Activated CD4-positive, alpha-beta T cell treated with anti-CD3 and anti-CD28 coated beads, Interleukin-2, amount 10 ng/mL, durations not matched to agents 24 days and 14 days (primary cell): ENCODE results near the gene ARL10. TPM values are rescaled to one million over a fixed set of nuclear protein-coding genes. Genes with fewer than 3 reads are reported as not detected.

Experiments used
- DNase-seq: peaks from one replicate; pipeline ENCODE4 v3.0.0; 2022
- H3K27ac Mint-ChIP-seq: one replicate; pipeline ENCODE4 v1.8.0; 2022; ENCODE audit warnings: mild to moderate bottlenecking, mixed read lengths
- H3K27me3 Mint-ChIP-seq: one replicate; pipeline ENCODE4 v1.8.0; 2022; ENCODE audit warnings: mixed read lengths
- H3K36me3 Mint-ChIP-seq: one replicate; pipeline ENCODE4 v1.8.0; 2022; ENCODE audit warnings: low read depth, mild to moderate bottlenecking, mixed read lengths
- H3K4me1 Mint-ChIP-seq: one replicate; pipeline ENCODE4 v1.8.0; 2021; ENCODE audit warnings: mixed read lengths
- H3K4me3 Mint-ChIP-seq: one replicate; pipeline ENCODE4 v1.8.0; 2022; ENCODE audit warnings: mild to moderate bottlenecking, moderate library complexity, mixed read lengths
- H3K9me3 Mint-ChIP-seq: one replicate; pipeline ENCODE4 v1.8.0; 2021; ENCODE audit warnings: mixed read lengths
- intact Hi-C: fragments of 100-400 bp; cut with micrococcal nuclease; formaldehyde crosslinking; loops from one replicate; pipeline ENCODE4 v1.15.1; 2023
- total RNA-seq: library from RNA; stranded (reverse); gene quantifications from 2 replicates; pipeline ENCODE4 v1.2.3, GENCODE V29; 2022

ARL10 gene
- total RNA-seq, 1 donor from 2014 or later, result 22.2 TPM

DNA sequence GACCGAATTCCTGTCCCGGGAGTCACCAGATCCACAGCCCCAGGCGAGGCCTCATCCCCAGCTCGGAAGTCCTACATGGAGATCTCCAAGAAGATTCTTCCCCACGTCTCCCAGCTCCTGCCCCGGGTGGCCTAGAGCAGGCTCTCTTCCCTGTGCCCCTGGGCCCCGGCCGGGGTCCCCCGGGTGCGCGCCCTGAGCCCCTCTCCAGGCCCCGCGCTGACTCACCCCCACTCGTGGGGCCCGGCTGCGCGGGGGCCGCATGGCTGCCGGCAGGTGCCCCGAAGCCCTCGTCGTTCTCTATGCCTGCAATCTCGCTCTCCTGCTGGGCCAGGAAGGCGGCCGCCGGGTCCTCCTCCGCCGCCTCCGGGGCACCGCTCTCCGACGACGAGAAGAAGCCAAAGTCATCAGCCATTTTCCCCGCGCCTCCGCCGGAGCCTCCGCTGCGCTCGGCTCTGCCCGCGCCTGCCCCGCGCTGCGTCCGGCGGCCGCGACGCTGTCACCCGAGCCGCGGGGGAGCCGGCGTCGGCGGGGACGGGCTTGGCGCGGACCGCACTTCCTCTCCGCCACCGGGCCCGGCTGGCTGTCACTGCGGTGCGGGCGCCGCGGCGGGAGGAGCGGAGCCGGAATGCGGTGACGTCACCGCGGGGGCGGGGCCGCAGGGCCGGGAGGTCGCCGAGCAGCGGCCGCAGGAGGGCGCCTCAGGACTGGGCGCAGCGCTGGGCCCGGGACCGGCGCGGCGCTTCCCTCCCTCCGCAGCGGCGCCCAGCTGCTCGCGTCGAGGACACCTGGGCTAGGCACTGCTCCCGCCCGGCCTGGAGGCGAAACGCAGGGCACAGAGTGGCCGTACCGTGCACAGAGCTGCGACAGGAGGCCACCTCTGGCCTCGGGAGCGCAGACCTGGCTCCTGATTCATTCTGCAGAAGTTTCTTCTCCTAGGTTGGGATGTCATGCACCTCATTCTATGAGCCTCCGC, 51.0 kb downstream of the ARL10 start, which contains the start of gene CLTB:
TSS of gene CLTB (minus strand) at position 588 of the 973 bp plus-strand sequence. CDS start at position 412, 176 bp downstream.
- Mint-ChIP-seq H3K27me3 (peaks cover 8% of the 10 kb centered on the region), H3K9me3 (no peaks in the 10 kb centered on the region), H3K4me3 (peak within 1 kb of the TSS; percentile 86), H3K36me3 (no peaks in the 10 kb centered on the region), H3K27ac (peak within 1 kb of the TSS; percentile 78), H3K4me1 (peaks cover 30% of the 10 kb centered on the region)
- intact Hi-C loops, result loop anchor here (1.0 to 5.0 kb wide), 5 partner anchors 27 to 201 kb away; partner anchors contain the start of genes FAF2 and RNF44
- DNase-seq, result peak; percentile 94

DNA sequence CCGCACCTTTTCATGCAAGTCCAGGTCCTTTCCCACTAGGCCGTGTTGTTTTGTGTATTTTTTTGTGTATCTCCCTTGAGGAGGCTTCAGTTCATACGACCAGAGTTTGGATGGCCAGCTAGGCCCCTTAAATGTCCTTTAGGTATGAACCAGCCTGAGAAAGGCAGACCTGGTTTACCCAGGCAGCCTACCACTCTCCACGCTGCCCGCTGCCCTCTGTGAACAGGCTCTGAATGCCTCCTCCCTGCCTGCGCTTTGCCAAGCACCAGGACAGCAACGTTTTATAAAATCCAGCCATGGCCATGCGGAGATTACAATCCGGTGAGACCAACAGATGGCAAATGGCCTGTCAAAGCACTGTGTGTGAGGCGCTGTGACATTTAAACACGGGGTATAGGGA, 51.7 kb downstream of the ARL10 start:
- Mint-ChIP-seq H3K27me3 (peaks cover 12% of the 10 kb centered on the region), H3K9me3 (no peaks in the 10 kb centered on the region), H3K27ac (peak overlapping the region; percentile 6), H3K4me1 (peaks cover 27% of the 10 kb centered on the region), H3K4me3 (peak overlapping the region; percentile 57), H3K36me3 (no peaks in the 10 kb centered on the region)
- no peak for DNase-seq
- intact Hi-C loops, result loop anchor here (1.0 to 5.0 kb wide), 5 partner anchors 28 to 200 kb away; partner anchors contain the start of genes FAF2 and RNF44

DNA sequence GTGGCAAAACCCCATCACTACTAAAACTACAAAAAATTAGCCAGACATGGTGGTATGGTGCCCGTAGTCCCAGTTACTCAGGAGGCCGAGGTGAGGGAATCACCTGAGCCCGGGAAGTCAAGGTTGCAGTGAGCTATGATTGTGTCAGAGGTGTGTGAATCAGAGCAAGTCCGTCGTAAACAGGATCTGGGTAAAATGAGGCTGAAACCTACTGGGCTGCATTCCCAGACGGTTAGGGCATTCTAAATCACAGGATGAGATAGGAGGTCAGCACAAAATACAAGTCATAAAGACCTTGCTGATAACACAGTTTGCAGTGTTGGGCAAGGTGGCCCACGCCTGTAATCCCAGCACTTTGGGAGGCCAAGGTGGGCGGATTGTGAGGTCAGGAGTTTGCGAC, 53.0 kb downstream of the ARL10 start:
- H3K27me3 Mint-ChIP-seq, result peaks cover 22% of the 10 kb centered on the region
- H3K4me3 Mint-ChIP-seq, result no peak overlapping the region
- H3K27ac Mint-ChIP-seq, result no peak overlapping the region
- no peaks in the 10 kb centered on the region for H3K9me3 Mint-ChIP-seq
- DNase-seq, result no peak
- intact Hi-C loops, result loop anchor here (5.0 kb wide), 1 partner anchor 199 kb away; no protein-coding TSS in a partner anchor
- H3K36me3 Mint-ChIP-seq, result no peaks in the 10 kb centered on the region
- H3K4me1 Mint-ChIP-seq, result peaks cover 22% of the 10 kb centered on the region

DNA sequence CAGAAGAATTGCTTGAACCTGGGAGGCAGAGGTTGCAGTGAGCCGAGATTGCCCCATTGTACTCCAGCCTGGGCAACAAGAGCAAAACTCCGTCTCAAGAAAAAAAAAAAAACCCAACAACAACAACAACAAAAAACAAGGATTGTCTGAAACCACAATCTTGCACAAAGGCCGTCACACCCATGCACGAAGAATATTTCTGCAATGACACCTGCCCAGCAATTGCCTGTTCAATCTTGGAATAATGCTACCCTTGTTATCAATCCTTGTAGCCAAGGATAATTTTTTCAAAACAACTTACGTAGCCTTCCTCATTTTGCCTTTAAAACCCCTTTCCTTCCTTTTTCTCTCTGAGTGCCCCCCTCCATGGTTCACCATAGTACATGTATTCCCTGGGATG, 54.8 kb downstream of the ARL10 start:
- Mint-ChIP-seq H3K27me3 (peaks cover 24% of the 10 kb centered on the region), H3K27ac (no peak overlapping the region), H3K9me3 (no peaks in the 10 kb centered on the region), H3K36me3 (no peaks in the 10 kb centered on the region), H3K4me3 (no peak overlapping the region), H3K4me1 (peaks cover 9% of the 10 kb centered on the region)
- no peak for DNase-seq
- intact Hi-C loops, result no loop called here

DNA sequence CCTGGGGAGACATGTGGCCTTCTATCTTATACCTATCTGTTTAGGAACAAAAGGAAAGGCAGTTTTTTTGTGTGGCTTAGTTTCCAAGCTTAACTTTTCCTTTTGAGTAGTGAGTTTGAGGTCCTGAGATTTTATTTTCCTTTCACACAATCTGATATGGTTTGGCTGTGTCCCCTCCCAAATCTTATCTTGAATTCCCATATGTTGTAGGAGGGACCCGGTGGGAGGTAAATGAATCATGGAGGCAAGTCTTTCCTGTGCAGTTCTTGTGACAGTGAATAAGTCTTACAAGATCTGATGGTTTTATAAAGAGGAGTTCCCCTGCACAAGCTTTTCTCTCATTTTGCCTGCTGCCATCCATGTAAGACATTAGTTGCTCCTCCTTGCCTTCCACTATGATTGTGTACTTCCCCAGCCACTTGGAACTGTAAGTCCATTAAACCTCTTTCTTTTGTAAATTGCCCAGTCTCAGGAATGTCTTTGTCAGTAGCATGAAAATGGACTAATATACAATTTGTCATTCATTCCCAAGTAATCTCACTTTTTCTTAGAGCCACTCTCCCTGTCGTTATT, 55.8 kb downstream of the ARL10 start:
- H3K4me3 Mint-ChIP-seq, result no peak overlapping the region
- H3K9me3 Mint-ChIP-seq, result peaks cover 2% of the 10 kb centered on the region
- intact Hi-C loops, result no loop called here

DNA sequence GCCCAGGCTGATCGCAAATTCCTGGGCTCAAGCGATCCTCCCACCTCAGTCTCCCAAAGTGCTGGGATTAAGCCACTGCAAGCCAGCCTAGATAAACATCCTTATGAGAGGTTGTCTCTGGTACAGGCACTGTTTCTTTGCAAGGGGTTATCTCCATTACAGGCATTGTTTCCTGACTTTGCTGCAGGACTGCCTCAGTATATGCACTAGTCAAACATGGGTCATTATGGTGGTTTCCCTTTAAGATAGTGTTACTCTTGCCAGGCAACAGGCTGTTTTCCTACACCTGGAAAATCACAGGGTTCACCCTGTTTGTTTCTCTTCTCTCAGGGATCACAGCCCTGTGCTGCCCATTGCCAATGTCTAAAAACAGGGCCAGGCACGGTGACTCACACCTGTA, 58.9 kb downstream of the ARL10 start:
- Mint-ChIP-seq H3K4me3 (no peak overlapping the region), H3K4me1 (no peaks in the 10 kb centered on the region), H3K36me3 (no peaks in the 10 kb centered on the region), H3K9me3 (peaks cover 2% of the 10 kb centered on the region), H3K27ac (no peak overlapping the region), H3K27me3 (peaks cover 27% of the 10 kb centered on the region)
- no peak for DNase-seq
- intact Hi-C loops, result no loop called here

More for the DNA sequence above, 55.8 kb downstream of the ARL10 start:
- Mint-ChIP-seq H3K4me1 (peaks cover 5% of the 10 kb centered on the region), H3K36me3 (no peaks in the 10 kb centered on the region), H3K27me3 (peaks cover 24% of the 10 kb centered on the region), H3K27ac (no peak overlapping the region)
- DNase-seq, result no peak

DNA sequence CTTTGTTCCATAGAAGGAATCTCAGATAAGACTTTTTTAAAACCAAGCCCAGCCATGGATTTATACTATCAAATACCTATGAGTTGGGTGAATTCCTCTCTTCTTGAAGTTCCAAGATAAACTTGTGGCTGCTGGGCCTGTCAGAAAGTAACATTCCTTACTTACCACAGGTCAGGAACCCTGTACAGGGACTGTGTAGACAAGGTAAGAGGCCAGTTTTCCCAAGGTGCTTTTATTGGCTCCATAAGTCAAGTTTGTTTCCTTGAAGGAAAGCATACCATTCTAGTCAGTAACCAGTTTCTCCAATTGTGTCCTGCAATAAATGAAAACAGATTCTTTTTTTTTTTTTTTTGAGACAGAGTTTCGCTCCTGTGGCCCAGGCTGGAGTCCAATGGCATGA, 59.9 kb downstream of the ARL10 start:
- no peak overlapping the region for H3K4me3 Mint-ChIP-seq
- peaks cover 28% of the 10 kb centered on the region for H3K27me3 Mint-ChIP-seq
- H3K27ac Mint-ChIP-seq, result no peak overlapping the region
- peaks cover 2% of the 10 kb centered on the region for H3K4me1 Mint-ChIP-seq
- intact Hi-C loops, result no loop called here
- no peaks in the 10 kb centered on the region for H3K36me3 Mint-ChIP-seq
- DNase-seq, result no peak
- H3K9me3 Mint-ChIP-seq, result peaks cover 2% of the 10 kb centered on the region

DNA sequence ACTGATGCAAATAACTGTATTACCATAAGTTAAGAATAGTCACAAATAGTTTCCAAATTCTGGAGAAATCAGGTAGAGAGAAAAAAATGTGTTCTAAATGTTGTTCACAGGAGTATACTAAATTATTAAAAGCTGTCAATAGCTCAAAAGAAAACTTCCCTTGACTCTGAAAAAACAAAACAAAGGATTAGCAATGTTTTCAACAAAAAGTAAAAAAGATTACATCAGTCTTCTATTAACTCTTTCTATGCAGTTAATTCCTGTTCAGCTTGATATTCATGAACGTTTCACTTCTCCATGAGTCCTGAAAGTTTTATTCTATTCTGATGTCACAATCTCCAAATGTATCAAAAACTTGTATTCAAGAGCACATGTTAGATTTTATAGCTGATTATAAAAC, 60.5 kb downstream of the ARL10 start:
- Mint-ChIP-seq H3K4me1 (peaks cover 6% of the 10 kb centered on the region), H3K4me3 (no peak overlapping the region), H3K9me3 (peaks cover 2% of the 10 kb centered on the region), H3K36me3 (no peaks in the 10 kb centered on the region), H3K27me3 (peaks cover 27% of the 10 kb centered on the region), H3K27ac (no peak overlapping the region)
- no peak for DNase-seq
- intact Hi-C loops, result no loop called here

DNA sequence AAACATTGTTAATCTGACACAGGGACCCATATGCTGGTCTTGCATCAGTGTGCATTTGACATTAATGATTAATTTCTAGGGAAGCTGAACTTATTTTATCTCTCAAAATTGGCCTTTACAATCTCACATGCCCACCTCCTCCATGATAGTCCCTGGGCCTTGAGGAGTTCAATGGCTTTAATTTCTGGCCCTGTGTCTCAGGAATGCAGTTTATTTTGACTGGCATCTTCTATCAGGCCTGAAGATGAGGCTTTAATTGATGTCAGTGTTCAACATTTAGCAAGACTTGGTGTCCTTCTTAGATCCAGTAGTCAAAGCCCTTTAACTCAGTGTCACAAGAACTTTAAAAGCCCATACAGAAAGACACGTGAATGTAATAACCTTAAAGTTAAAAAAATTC, 61.6 kb downstream of the ARL10 start:
- no peak for DNase-seq
- intact Hi-C loops, result no loop called here
- no peak overlapping the region for H3K4me3 Mint-ChIP-seq
- H3K27me3 Mint-ChIP-seq, result peaks cover 21% of the 10 kb centered on the region
- H3K9me3 Mint-ChIP-seq, result peaks cover 3% of the 10 kb centered on the region
- H3K27ac Mint-ChIP-seq, result no peak overlapping the region
- H3K36me3 Mint-ChIP-seq, result no peaks in the 10 kb centered on the region
- H3K4me1 Mint-ChIP-seq, result peaks cover 6% of the 10 kb centered on the region

DNA sequence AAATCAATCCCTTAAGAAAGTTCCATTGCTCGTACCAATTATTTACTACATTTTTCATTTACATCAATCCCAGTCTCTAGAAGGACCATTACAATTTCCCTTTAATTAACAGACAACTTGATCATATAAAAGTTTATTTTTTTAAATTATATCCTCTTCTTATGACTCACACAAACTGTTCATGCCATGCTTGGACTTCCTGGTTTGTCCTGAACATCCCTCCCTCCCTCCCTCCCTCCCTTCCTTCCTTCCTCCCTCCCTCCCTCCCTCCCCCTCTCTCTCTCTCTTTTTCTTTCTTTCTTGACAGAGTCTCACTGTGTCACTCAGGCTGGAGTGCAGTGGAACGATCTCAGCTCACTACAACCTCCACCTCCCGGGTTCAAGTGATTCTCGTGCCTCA, 62.7 kb downstream of the ARL10 start:
- Mint-ChIP-seq H3K9me3 (peaks cover 7% of the 10 kb centered on the region), H3K36me3 (no peaks in the 10 kb centered on the region), H3K27ac (no peak overlapping the region), H3K4me1 (peaks cover 6% of the 10 kb centered on the region), H3K27me3 (peaks cover 18% of the 10 kb centered on the region), H3K4me3 (no peak overlapping the region)
- no peak for DNase-seq
- intact Hi-C loops, result no loop called here

DNA sequence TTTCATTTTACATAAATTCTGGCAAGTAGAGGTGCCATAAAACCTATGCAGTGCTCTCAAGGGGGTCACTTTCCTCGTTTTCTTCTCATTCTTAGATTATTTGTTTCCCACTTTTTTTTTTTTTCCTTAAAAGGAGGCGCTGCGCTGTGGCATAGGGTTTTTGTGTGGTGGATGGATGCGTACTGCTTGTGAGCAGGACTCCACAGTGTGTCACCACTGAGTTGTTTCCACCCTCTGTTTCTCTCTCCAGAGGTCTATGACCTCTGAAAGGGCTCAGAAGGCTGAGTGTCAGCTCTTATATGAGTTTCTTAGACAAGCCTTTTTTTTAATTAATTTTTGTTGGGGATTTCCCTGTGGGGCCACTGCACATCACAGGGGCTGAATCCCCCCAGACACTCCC, 64.7 kb downstream of the ARL10 start:
- Mint-ChIP-seq H3K36me3 (no peaks in the 10 kb centered on the region), H3K27me3 (peaks cover 14% of the 10 kb centered on the region), H3K9me3 (peaks cover 7% of the 10 kb centered on the region), H3K4me1 (peaks cover 6% of the 10 kb centered on the region), H3K4me3 (no peak overlapping the region), H3K27ac (no peak overlapping the region)
- no peak for DNase-seq
- intact Hi-C loops, result no loop called here

Other genes with a start within 250 kb of the ARL10 start
- 36.3 and 37.0 TPM in 2 replicates for gene SIMC1, start 127.1 kb upstream of the ARL10 start, total RNA-seq
- 55.5 and 59.7 TPM in 2 replicates for gene KIAA1191, start 3.7 kb upstream of the ARL10 start, total RNA-seq
- gene NOP16, start 23.1 kb downstream of the ARL10 start, total RNA-seq, result 109 and 114 TPM in 2 replicates
- gene HIGD2A, start 23.3 kb downstream of the ARL10 start, total RNA-seq, result 96.4 and 104 TPM in 2 replicates
- gene CLTB, start 51.1 kb downstream of the ARL10 start, total RNA-seq, result 71.5 and 76.2 TPM in 2 replicates
- 42.8 and 43.9 TPM in 2 replicates for gene FAF2, start 82.9 kb downstream of the ARL10 start, total RNA-seq
- 71.4 and 74.0 TPM in 2 replicates for gene RNF44, start 171.9 kb downstream of the ARL10 start, total RNA-seq
- gene CDHR2, start 183.9 kb downstream of the ARL10 start, total RNA-seq, result 0.35 and 0.45 TPM in 2 replicates
- gene GPRIN1, start 244.7 kb downstream of the ARL10 start, total RNA-seq, result 3.7 TPM in 2 replicates